Type B pancreatic cell (in vitro differentiated cells): ENCODE results near the gene EMID1. TPM values are rescaled to one million over a fixed set of nuclear protein-coding genes. Genes with fewer than 3 reads are reported as not detected.

Source experiments
- DNase-seq: peaks from one replicate; pipeline ENCODE4 v3.0.0; 2021; ENCODE audit warnings: mixed read lengths; ENCODE audit not compliant: unreplicated experiment; ENCODE audit errors: extremely low spot score
- H3K27ac Mint-ChIP-seq: 2 replicates; pipeline ENCODE4 v1.8.0; 2021; ENCODE audit warnings: mild to moderate bottlenecking, mixed read lengths
- H3K27me3 Mint-ChIP-seq: 2 replicates; pipeline ENCODE4 v1.8.0; 2021; ENCODE audit warnings: mixed read lengths
- H3K36me3 Mint-ChIP-seq: 2 replicates; pipeline ENCODE4 v1.8.0; 2021; ENCODE audit warnings: mixed read lengths
- H3K4me1 Mint-ChIP-seq: one replicate; pipeline ENCODE4 v1.8.0; 2021; ENCODE audit warnings: mixed read lengths; ENCODE audit not compliant: unreplicated experiment
- H3K4me3 Mint-ChIP-seq: 2 replicates; pipeline ENCODE4 v1.8.0; 2021; ENCODE audit warnings: mild to moderate bottlenecking, mixed read lengths
- H3K9me3 Mint-ChIP-seq: 2 replicates; pipeline ENCODE4 v1.8.0; 2021; ENCODE audit warnings: mixed read lengths
- CTCF ChIP-seq: fragments of 200-600 bp; sonication (generic); conservative IDR thresholded peaks from 2 replicates; pipeline ENCODE4 v1.5.0; 2021; ENCODE audit warnings: antibody characterized with exemption, mild to moderate bottlenecking
- total RNA-seq: library from RNA; stranded (reverse); gene quantifications from 2 replicates; pipeline ENCODE4 v1.2.1, GENCODE V29; 2021; ENCODE audit warnings: low replicate concordance

The EMID1 gene
- total RNA-seq, 1 donor from 2014 or later = 11.4 TPM

GRCh38 chr22:29275819-29276565, 70.3 kb downstream of the EMID1 start:
- H3K4me3 Mint-ChIP-seq = peak overlapping the region; percentile 32
- DNase-seq = no peak
- TF ChIP-seq CTCF = no peak
- no peaks in the 10 kb centered on the region for H3K9me3 Mint-ChIP-seq
- no peaks in the 10 kb centered on the region for H3K27me3 Mint-ChIP-seq
- peaks cover 48% of the 10 kb centered on the region for H3K4me1 Mint-ChIP-seq
- H3K36me3 Mint-ChIP-seq = peaks cover 69% of the 10 kb centered on the region
- peak overlapping the region; percentile 22 for H3K27ac Mint-ChIP-seq

- H3K36me3 Mint-ChIP-seq = peaks cover 64% of the 10 kb centered on the region
- no peak for DNase-seq
- TF ChIP-seq CTCF = no peak
Measured at GRCh38 chr22:29277927-29278326, 72.2 kb downstream of the EMID1 start.

GRCh38 chr22:29284196-29284595, 78.5 kb downstream of the EMID1 start:
- no peaks in the 10 kb centered on the region for H3K9me3 Mint-ChIP-seq
- DNase-seq = no peak
- peaks cover 4% of the 10 kb centered on the region for H3K4me1 Mint-ChIP-seq
- no peak overlapping the region for H3K27ac Mint-ChIP-seq
- H3K4me3 Mint-ChIP-seq = no peak overlapping the region
- no peaks in the 10 kb centered on the region for H3K27me3 Mint-ChIP-seq
- H3K36me3 Mint-ChIP-seq = peaks cover 47% of the 10 kb centered on the region
- TF ChIP-seq CTCF = no peak

More at GRCh38 chr22:29277927-29278326, 72.2 kb downstream of the EMID1 start:
- peak overlapping the region; percentile 26 for H3K27ac Mint-ChIP-seq
- H3K9me3 Mint-ChIP-seq = no peaks in the 10 kb centered on the region
- H3K4me3 Mint-ChIP-seq = no peak overlapping the region
- no peaks in the 10 kb centered on the region for H3K27me3 Mint-ChIP-seq
- H3K4me1 Mint-ChIP-seq = peaks cover 32% of the 10 kb centered on the region

- H3K36me3 Mint-ChIP-seq = peaks cover 53% of the 10 kb centered on the region
- H3K4me3 Mint-ChIP-seq = no peak overlapping the region
- DNase-seq = no peak
- no peak overlapping the region for H3K27ac Mint-ChIP-seq
- TF ChIP-seq CTCF = no peak
- peaks cover 4% of the 10 kb centered on the region for H3K4me1 Mint-ChIP-seq
- no peaks in the 10 kb centered on the region for H3K9me3 Mint-ChIP-seq
- H3K27me3 Mint-ChIP-seq = no peaks in the 10 kb centered on the region
Measured at GRCh38 chr22:29288837-29289236, 83.1 kb downstream of the EMID1 start.

GRCh38 chr22:29290061-29290460, 84.4 kb downstream of the EMID1 start:
- no peak overlapping the region for H3K27ac Mint-ChIP-seq
- TF ChIP-seq CTCF = no peak
- H3K27me3 Mint-ChIP-seq = no peaks in the 10 kb centered on the region
- no peaks in the 10 kb centered on the region for H3K9me3 Mint-ChIP-seq
- H3K36me3 Mint-ChIP-seq = peaks cover 48% of the 10 kb centered on the region
- H3K4me1 Mint-ChIP-seq = peaks cover 4% of the 10 kb centered on the region
- DNase-seq = no peak
- H3K4me3 Mint-ChIP-seq = no peak overlapping the region
